CD4-positive, alpha-beta T cell treated with Interleukin-6 for 4 hours (primary cell): ENCODE measurements around the gene ISG20.
A peak's percentile ranks its signal among the peaks of the same experiment; 100 is the strongest.
"Not testable (repeated sequence)": the region's sequence is repeated elsewhere in the genome, so short reads cannot be mapped to it uniquely, and the experiment has no call there.

ENCODE experiments used
- DNase-seq: peaks from one replicate; pipeline ENCODE4 v3.0.0-alpha.2; 2020; ENCODE audit warnings: mixed read lengths

ISG20 gene

GRCh38 chr15:88637436-88637835, 1.4 kb upstream of the ISG20 start:
- no peak for DNase-seq

GRCh38 chr15:88637841-88638625, 783 bp upstream of the ISG20 start:
- no peak for DNase-seq

- no peak for DNase-seq
These were observed 3.2 kb downstream of the ISG20 start for GRCh38 chr15:88641959-88642452.

GRCh38 chr15:88642514-88642913, 3.7 kb downstream of the ISG20 start:
- DNase-seq = not testable (repeated sequence)

GRCh38 chr15:88644741-88645140, 5.9 kb downstream of the ISG20 start:
- DNase-seq = no peak

- DNase-seq = no peak
These were observed 6.6 kb downstream of the ISG20 start for GRCh38 chr15:88645171-88646087.

GRCh38 chr15:88646088-88646405, 7.2 kb downstream of the ISG20 start:
- DNase-seq = no peak

GRCh38 chr15:88646951-88647350, 8.1 kb downstream of the ISG20 start:
- DNase-seq = no peak

- no peak for DNase-seq
These were observed 8.7 kb downstream of the ISG20 start for GRCh38 chr15:88647351-88648105.

GRCh38 chr15:88648357-88649214, 9.8 kb downstream of the ISG20 start:
- peak; percentile 49 for DNase-seq

GRCh38 chr15:88649286-88649733, 10.5 kb downstream of the ISG20 start:
- DNase-seq = peak; percentile 77

GRCh38 chr15:88649753-88650551, 11.1 kb downstream of the ISG20 start:
- DNase-seq = no peak

GRCh38 chr15:88650556-88650955, 11.7 kb downstream of the ISG20 start:
- no peak for DNase-seq

GRCh38 chr15:88651136-88651732, 12.4 kb downstream of the ISG20 start:
- DNase-seq = no peak

- DNase-seq = no peak
These were observed 13.2 kb downstream of the ISG20 start for GRCh38 chr15:88651971-88652370.

GRCh38 chr15:88652456-88653199, 13.8 kb downstream of the ISG20 start:
- DNase-seq = peak; percentile 33

GRCh38 chr15:88653200-88654064, 14.6 kb downstream of the ISG20 start:
- DNase-seq = no peak

GRCh38 chr15:88654430-88655102, 15.8 kb downstream of the ISG20 start:
- no peak for DNase-seq
